DOHH2 (cell line): ENCODE measurements around the gene GBP4.

Experiments
- EZH2phosphoT487 ChIP-seq: fragments of 200-600 bp; sonication (generic); IDR thresholded peaks from 2 replicates; pipeline ENCODE4 v1.6.1; 2017; ENCODE audit warnings: borderline replicate concordance, mild to moderate bottlenecking, antibody characterized with exemption, low read length, moderate library complexity, mixed read lengths
- TF ChIP-seq, protein P1 (sequence below): fragments of 200-600 bp; sonication (generic); IDR thresholded peaks from one replicate; pipeline ENCODE4 v1.5.1; 2014; ENCODE audit warnings: antibody characterized with exemption, mild to moderate bottlenecking, low read depth, low read length; ENCODE audit not compliant: poor library complexity, severe bottlenecking

DNA sequence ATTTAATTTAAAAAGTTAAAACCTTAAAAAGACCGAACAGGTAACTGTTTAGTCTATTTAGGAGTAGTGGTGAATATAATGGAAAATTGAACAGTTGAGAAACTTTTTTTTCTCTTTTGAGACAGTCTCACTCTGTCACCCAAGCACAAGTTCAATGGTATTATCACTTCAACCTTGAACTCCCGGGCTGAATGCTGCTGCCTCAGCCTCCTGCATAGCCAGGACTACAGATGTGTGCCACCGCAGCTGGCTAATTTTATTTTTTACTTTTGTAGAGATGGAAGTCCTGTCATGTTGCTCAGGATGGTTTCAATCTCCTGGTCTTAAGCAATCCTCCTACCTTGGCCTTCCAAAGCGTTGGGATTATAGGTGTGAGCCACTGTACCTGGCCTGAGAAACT, 56.6 kb downstream of the GBP4 start:
- TF ChIP-seq, protein P1, sequence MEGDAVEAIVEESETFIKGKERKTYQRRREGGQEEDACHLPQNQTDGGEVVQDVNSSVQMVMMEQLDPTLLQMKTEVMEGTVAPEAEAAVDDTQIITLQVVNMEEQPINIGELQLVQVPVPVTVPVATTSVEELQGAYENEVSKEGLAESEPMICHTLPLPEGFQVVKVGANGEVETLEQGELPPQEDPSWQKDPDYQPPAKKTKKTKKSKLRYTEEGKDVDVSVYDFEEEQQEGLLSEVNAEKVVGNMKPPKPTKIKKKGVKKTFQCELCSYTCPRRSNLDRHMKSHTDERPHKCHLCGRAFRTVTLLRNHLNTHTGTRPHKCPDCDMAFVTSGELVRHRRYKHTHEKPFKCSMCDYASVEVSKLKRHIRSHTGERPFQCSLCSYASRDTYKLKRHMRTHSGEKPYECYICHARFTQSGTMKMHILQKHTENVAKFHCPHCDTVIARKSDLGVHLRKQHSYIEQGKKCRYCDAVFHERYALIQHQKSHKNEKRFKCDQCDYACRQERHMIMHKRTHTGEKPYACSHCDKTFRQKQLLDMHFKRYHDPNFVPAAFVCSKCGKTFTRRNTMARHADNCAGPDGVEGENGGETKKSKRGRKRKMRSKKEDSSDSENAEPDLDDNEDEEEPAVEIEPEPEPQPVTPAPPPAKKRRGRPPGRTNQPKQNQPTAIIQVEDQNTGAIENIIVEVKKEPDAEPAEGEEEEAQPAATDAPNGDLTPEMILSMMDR, result no peak
- TF ChIP-seq EZH2phosphoT487, result no peak
